DMS53 treated with DMSO at 0.1 percent for 48 hours (cell line): Measurements from ENCODE around the gene ZNF83.
"Not testable (repeated sequence)": the region's sequence is repeated elsewhere in the genome, so short reads cannot be mapped to it uniquely, and the experiment has no call there.

ENCODE experiments used
- DNase-seq: peaks from one replicate; lab custom pipeline; 2025; ENCODE audit not compliant: unreplicated experiment; lab: John Stamatoyannopoulos, UW

The ZNF83 gene

GRCh38 chr19:52640916-52641315, 2.8 kb upstream of the ZNF83 start:
- DNase-seq: no peak

GRCh38 chr19:52639996-52640395, 1.8 kb upstream of the ZNF83 start:
- DNase-seq: no peak

GRCh38 chr19:52638601-52639000, 446 bp upstream of the ZNF83 start:
- peak; percentile 60 for DNase-seq

GRCh38 chr19:52635786-52636570, 2.2 kb downstream of the ZNF83 start:
- DNase-seq: no peak

GRCh38 chr19:52627441-52627840, 10.7 kb downstream of the ZNF83 start:
- not testable (repeated sequence) for DNase-seq

DNA sequence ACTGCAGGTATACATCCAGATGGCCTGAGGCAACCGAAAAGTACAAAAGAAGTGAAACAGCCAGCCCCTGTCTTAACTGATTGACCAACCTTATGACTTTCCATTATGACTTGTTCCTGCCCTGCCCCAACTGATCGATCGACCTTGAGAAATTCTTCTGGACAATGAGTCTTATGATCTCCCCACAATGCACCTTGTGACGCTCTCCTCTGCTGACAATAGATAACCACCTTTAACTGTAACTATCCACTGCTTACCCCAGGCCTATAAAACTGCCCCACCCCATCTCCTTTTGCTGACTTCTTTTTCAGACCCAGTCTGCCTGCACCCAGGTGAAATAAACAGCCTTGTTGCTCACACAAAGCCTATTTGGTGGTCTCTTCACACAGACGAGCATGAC, 11.2 kb downstream of the ZNF83 start:
- no peak for DNase-seq

- no peak for DNase-seq
These were observed 15.9 kb downstream of the ZNF83 start for GRCh38 chr19:52622261-52622660.

DNA sequence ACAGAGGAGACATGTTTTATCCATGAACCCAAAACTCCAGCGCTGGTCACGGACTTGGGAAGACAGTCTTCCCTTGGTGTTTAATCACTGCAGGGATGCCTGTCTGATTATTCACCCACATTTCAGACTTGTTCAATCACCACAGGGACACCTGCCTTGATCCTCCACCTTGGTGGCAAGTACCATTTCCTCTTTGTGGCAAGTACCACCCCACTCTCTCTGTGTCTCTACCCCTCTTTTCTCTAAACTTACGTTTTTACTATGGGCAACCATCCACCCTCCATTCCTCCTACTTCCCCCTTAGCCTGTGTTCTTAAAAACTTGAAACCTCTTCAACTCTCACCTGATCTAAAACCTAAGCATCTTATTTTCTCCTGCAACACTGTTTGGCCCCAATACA, 16.8 kb downstream of the ZNF83 start:
- no peak for DNase-seq

- DNase-seq: no peak
These were observed 24.8 kb downstream of the ZNF83 start for GRCh38 chr19:52613299-52613906.

DNA sequence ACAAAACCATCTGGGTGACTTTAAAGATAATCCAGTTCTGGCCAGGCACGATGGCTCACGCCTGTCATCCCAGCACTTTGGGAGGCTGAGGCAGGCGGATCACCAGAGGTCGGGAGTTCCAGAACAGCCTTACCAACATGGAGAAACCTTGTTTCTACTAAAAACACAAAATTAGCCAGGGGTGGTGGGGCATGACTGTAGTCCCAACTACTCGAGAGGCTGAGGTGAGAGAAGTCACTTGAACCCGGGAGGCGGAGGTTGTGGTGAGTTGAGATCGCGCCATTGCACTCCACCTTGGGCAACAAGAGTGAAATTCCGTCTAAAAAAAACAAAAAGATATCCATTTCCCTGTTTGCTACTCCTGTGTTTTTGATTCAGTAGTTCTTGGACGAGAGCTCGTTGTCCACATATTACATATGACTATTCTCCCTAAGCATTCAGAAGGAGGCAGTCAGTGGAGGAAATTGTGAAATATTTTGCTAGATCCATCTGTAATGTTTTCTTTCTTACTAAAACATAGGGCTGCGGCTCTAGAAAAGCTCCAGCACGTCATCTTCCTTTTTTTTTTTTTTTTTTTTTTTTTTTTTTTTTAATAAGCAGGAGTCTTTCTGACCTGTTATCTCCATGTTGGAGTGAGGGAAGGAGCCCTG, 34.5 kb downstream of the ZNF83 start:
- DNase-seq: no peak

DNA sequence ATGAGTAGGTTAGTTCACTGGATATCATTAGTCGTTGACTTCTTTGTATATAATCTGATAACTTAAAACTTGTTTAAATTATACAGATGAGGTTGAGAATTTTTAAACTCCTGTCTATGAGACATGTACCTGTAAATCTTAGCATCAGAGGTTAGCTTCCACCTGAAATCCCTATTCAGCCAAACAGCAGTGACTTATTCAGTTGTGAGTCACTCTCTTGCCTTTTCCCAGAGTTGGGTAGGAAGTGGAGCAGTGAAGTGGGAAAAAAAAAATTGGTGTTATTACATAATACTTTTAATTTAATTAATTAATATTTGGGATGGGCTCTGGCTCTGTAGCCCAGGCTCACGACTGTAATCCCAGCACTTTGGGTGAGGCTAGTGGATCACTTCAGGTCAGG, 35.2 kb downstream of the ZNF83 start:
- DNase-seq: no peak

GRCh38 chr19:52601974-52602366, 36.2 kb downstream of the ZNF83 start:
- not testable (repeated sequence) for DNase-seq

DNA sequence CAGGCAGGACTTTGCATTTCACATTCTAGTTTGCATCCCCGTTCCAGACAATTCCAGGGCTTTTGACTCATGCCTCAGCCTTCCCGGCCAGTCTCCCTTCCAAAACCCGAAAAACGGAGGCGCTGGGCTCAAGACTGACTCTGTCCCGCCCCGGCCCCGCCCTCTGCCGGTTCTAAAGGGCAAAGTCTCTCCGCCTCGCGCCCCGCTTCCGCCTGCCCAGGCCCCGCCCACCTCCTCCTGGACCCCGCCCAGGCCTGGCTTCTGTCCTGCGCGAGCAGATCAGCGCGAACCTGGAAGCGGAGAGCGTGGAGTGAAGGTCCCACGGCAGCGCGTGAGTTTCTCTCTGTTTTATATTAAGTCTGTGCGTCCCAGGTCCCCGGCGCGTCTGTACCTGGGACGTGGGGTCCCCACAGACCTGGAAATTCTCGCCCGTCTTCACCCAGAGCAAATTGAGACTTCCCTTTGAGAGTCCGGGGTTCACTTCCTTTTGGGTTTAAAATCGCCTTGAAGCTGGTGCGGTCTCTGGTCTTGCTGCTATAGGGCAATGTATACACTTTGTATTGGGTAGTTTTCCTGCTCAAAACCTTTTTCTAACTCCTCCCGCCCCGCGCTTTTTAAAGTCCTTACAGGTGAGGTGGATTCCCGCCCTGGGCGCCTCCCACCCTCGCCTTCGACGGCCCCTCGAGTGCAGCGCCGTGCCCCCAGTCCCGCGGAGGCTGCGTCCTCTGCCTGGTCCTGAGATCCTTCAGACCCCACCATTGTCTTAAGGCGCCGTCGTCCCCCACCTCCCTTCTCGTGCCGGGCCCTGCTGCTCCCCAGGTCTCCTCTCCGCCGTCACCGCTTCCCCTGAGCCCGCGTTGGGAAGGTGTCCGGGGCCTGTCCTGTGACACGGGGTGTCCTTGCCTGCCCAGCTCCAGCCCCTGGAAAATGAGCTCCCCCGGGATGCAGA, 36.9 kb downstream of the ZNF83 start:
- DNase-seq: peak; percentile 71

DNA sequence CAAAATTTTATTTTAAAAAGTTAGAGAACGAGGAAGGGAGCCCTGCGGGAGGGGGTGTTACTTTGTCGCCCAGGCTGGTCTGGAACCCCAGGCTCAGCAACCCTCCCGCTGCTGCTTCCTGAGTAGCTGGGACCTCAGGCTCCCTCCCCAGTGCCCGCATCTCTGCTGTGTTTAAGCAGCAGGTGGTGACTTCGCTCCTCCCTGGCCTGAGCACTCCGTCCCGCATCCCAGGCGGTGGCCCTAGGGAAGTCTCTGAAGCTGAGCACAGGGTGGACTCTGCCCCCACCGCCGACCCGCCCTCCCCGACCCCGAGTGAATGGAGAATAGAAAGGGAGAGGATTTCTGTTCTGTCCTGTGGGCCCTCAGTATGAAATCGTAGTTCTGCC, 37.5 kb downstream of the ZNF83 start:
- DNase-seq: no peak

- DNase-seq: no peak
These were observed 38.9 kb downstream of the ZNF83 start for GRCh38 chr19:52599241-52599640.

DNA sequence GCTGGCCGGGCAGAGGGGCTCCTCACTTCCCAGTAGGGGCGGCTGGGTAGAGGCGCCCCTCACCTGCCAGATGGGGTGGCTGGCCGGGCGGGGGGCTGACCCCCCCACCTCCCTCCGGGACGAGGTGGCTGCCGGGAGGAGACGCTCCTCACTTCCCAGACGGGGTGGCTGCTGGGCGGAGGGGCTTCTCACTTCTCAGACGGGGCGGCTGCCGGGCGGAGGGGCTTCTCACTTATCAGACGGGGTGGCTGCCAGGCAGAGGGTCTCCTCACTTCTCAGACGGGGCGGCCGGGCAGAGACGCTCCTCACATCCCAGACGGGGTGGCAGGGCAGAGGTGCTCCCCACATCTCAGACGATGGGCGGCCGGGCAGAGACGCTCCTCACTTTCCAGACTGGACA, 44.7 kb downstream of the ZNF83 start:
- not testable (repeated sequence) for DNase-seq

GRCh38 chr19:52592301-52592700, 45.9 kb downstream of the ZNF83 start:
- no peak for DNase-seq

- no peak for DNase-seq
These were observed 47.4 kb downstream of the ZNF83 start for GRCh38 chr19:52590728-52591127.

DNA sequence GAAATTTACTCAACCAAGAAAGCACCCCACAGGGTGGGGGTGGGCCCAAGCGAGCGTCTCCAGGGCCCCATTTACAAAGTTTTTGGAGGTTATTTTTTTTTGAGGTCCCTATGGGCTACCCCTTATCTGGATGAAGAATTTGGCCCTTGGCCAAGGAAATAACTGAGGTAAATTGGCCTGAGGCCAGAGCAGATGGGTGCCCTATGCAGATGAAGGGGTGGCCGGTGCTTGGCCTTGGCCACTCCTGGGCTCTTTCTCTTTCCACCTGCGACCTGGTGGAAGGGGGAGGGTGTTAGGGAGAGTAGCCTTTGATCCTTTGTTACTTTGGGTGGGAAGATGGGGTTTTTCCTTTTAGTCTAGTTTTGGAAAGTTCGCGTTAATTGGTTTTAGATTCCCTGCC, 52.6 kb downstream of the ZNF83 start:
- DNase-seq: no peak

DNA sequence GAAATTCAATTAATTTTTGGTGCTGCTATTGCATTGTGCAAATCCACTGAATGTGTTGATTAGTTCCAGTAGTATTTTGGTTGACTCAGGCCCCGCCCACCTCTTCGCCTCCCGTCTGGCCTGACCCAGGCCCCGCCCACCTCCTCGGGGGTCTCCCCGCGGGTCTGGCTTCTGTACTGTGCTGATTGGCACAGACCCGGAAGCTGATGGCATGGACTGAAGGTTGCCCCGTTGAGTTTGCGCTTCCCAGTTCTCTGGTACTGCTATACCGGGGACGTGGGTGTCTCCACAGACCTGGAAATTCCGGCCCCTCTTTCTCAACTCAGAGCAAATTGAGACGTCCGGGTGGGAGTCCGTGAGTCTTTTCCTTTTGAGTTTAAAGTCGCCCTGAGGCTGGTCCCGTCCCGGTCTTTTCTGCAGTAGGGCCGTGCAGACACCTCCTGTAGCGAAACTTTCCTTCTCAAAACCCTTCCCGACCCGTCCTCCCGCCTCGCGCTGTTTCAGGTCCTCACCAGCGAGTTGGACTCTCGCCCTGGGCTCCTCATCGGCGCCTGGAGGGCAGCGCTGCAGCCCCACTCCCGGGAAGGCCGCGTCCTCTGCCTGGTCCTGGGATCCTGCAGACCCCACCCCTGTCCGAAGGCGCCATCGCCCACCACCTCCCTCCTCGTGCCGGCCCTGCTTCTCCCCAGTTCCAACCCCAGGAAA, 53.3 kb downstream of the ZNF83 start:
- no peak for DNase-seq
